BE2C (cell line): ENCODE data around the gene RFPL1.

Experiments
- DNase-seq: peaks from one replicate; pipeline ENCODE4 v3.0.0-alpha.2; 2020
- H3K27me3 ChIP-seq: fragments of 250-450 bp; sonication (Bioruptor Pico); 2 replicates; pipeline ENCODE4 v1.5.1; 2020; ENCODE audit warnings: mild to moderate bottlenecking
- H3K36me3 ChIP-seq: fragments of 250-450 bp; sonication (Bioruptor Pico); 2 replicates; pipeline ENCODE4 v1.5.1; 2020; ENCODE audit warnings: mild to moderate bottlenecking
- H3K4me1 ChIP-seq: fragments of 250-450 bp; sonication (Bioruptor Pico); 2 replicates; pipeline ENCODE4 v1.5.1; 2020
- H3K4me3 ChIP-seq: 2 replicates; pipeline ENCODE4 v1.5.1; 2011; ENCODE audit warnings: low read depth, low read length
- H3K9me3 ChIP-seq: fragments of 250-450 bp; sonication (Bioruptor Pico); 2 replicates; pipeline ENCODE4 v1.5.1; 2020
- CTCF ChIP-seq: IDR thresholded peaks from 2 replicates; pipeline ENCODE4 v1.5.1; 2012; ENCODE audit warnings: mild to moderate bottlenecking, low read depth, low read length

Gene RFPL1

DNA sequence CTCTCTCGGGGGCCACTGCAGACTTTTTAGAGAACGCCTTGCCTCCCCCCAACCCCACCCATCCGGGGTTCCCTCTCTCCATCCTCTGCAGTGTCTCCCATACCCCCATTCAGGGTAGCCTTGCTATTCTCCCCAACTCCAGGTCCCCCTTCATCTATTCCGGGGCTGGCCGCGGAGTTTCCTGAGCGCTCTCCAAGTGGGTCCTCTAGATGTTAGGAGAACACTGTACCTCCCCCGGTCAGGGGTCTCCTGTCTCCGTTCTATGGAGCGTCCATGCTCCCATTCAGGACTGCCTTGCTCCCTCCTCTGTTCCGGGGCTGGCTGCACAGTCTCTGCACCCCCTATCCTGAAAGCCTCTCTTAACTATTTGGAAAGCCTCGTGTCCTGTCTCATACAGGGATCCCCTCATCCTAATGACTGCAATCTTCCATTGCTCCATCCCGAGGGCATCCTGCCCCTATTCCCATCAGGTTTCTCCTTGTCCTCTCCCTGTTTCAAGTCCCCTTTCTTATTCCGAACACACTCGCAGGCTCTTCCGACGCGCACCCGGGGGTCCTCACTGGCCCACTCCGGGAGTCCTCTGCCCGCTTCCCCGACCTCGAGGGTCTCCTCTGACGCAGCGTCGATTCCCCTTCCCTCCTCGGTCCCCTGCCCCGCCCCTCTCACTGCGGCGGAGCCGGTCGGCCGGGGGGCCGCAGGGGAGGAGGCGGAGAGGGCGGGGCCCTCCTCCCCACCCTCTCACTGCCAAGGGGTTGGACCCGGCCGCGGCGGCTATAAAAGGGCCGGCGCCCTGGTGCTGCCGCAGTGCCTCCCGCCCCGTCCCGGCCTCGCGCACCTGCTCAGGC is 41.3 kb downstream of the RFPL1 start, which contains the start of gene NEFH:
Gene NEFH, plus strand, starts transcription at position 802 of the 845 bp plus-strand sequence. CDS start 45 bp downstream, outside the sequence.
- Histone ChIP-seq H3K27me3 (peaks cover 22% of the 10 kb centered on the region), H3K36me3 (no peaks in the 10 kb centered on the region), H3K4me1 (peaks cover 37% of the 10 kb centered on the region), H3K9me3 (peaks cover 12% of the 10 kb centered on the region), H3K4me3 (peak within 1 kb of the TSS; percentile 46)
- TF ChIP-seq CTCF: no peak
- DNase-seq: peak; percentile 33

DNA sequence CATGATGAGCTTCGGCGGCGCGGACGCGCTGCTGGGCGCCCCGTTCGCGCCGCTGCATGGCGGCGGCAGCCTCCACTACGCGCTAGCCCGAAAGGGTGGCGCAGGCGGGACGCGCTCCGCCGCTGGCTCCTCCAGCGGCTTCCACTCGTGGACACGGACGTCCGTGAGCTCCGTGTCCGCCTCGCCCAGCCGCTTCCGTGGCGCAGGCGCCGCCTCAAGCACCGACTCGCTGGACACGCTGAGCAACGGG is 41.8 kb downstream of the RFPL1 start:
- Histone ChIP-seq H3K27me3 (peaks cover 22% of the 10 kb centered on the region), H3K4me1 (peaks cover 33% of the 10 kb centered on the region), H3K36me3 (no peaks in the 10 kb centered on the region), H3K9me3 (peaks cover 12% of the 10 kb centered on the region), H3K4me3 (peak overlapping the region; percentile 45)
- TF ChIP-seq CTCF: no peak
- DNase-seq: no peak

DNA sequence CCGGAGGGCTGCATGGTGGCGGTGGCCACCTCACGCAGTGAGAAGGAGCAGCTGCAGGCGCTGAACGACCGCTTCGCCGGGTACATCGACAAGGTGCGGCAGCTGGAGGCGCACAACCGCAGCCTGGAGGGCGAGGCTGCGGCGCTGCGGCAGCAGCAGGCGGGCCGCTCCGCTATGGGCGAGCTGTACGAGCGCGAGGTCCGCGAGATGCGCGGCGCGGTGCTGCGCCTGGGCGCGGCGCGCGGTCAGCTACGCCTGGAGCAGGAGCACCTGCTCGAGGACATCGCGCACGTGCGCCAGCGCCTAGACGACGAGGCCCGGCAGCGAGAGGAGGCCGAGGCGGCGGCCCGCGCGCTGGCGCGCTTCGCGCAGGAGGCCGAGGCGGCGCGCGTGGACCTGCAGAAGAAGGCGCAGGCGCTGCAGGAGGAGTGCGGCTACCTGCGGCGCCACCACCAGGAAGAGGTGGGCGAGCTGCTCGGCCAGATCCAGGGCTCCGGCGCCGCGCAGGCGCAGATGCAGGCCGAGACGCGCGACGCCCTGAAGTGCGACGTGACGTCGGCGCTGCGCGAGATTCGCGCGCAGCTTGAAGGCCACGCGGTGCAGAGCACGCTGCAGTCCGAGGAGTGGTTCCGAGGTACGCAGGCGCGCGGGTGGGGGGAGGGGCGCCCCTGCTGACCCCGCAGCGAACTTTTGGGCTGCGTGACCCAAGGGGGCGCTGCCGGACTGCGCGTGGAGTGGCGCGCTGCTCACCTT is 42.3 kb downstream of the RFPL1 start:
- H3K27me3 ChIP-seq: peaks cover 22% of the 10 kb centered on the region
- no peaks in the 10 kb centered on the region for H3K36me3 ChIP-seq
- peaks cover 28% of the 10 kb centered on the region for H3K4me1 ChIP-seq
- H3K9me3 ChIP-seq: peaks cover 12% of the 10 kb centered on the region
- H3K4me3 ChIP-seq: peak overlapping the region; percentile 45
- TF ChIP-seq CTCF: peak; percentile 36; the same call in 1 of the 2 replicates
- peak; percentile 57 for DNase-seq

- DNase-seq: no peak
- H3K36me3 ChIP-seq: no peaks in the 10 kb centered on the region
- peaks cover 22% of the 10 kb centered on the region for H3K27me3 ChIP-seq
- H3K9me3 ChIP-seq: peaks cover 12% of the 10 kb centered on the region
- peaks cover 21% of the 10 kb centered on the region for H3K4me1 ChIP-seq
- peak overlapping the region; percentile 45 for H3K4me3 ChIP-seq
- TF ChIP-seq CTCF: no peak
These were observed 43.0 kb downstream of the RFPL1 start for GRCh38 chr22:29481265-29482000.

DNA sequence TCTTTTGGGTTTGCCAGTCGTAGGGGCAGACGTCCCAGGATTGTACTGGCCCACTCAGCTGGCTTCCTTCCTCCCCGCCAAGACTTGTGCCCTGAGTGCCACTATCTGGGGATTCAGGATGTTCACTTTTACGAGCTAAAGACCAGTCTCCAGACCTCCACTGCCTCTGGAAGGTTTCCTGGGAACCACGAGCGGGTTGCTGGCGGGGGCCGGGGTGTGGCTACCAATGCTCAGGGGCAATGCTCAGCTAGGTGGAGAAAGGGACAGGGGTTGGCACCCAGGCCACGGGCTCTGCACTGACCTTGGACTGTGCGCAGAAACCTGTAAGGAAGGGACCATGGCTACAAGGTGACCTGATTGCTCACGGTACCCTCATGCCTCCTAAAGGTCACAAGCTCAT is 43.9 kb downstream of the RFPL1 start:
- Histone ChIP-seq H3K9me3 (peaks cover 12% of the 10 kb centered on the region), H3K27me3 (peaks cover 22% of the 10 kb centered on the region), H3K4me1 (peaks cover 16% of the 10 kb centered on the region), H3K36me3 (no peaks in the 10 kb centered on the region), H3K4me3 (no peak overlapping the region)
- no peak for DNase-seq
- no peak for TF ChIP-seq CTCF
